H4 (cell line): ENCODE measurements around the gene C2orf76. TPM values are rescaled to one million over a fixed set of nuclear protein-coding genes. Genes with fewer than 3 reads are reported as not detected.
A peak's percentile ranks its signal among the peaks of the same experiment; 100 is the strongest.

Experiments
- DNase-seq: peaks from one replicate; pipeline ENCODE4 v3.0.0-alpha.2; 2015; ENCODE audit warnings: low spot score
- total RNA-seq: library from RNA; depleted of rRNA; stranded (reverse); fragments of >200 nt; shearing (Covaris generic); gene quantifications from 2 replicates; pipeline ENCODE4 v1.2.3, GENCODE V29; 2014

Gene C2orf76
- total RNA-seq, 1 experiment from 2014 or later, result 15.4 TPM

DNA sequence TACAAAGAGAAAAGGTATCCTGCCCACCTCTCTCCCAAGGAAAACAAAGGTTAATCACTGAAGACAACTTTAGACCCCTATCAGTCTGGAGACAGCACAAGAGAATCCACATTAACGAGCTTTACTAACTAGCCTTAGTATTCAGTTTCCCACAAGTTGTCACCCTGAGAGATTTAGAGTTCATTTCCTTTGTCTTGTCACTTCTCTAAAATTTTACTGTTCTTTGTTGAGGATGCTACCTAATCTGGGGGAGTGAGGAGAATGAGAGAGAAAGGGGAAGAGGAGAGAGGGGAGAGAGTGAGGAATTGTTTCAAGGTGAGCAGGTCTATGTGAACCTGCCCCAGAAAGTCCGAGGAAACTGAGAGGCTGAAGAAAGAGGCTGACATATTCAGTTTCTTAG lies 28.4 kb downstream of the C2orf76 start:
- no peak for DNase-seq

DNA sequence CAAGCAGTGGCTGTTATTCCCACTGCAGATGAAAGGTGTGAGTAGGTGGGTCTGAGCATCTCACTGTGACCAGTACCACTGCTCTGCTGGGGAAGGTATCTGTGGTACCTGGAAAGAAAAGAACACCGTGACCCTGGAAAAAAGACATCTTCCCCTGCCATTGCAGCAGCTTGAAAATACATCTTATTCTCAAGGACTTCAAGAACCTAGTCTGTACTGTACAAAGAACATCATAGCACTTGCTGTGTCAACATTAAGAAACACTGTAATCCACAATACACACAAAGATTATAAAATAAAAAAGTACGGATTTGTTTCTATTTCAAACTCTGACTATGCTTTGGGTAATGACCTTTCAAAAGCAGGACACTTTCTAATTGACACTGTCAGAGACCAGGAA lies 28.9 kb downstream of the C2orf76 start:
- no peak for DNase-seq

- DNase-seq, result no peak
Observed at GRCh38 chr2:119333833-119334232, 32.8 kb downstream of the C2orf76 start.

DNA sequence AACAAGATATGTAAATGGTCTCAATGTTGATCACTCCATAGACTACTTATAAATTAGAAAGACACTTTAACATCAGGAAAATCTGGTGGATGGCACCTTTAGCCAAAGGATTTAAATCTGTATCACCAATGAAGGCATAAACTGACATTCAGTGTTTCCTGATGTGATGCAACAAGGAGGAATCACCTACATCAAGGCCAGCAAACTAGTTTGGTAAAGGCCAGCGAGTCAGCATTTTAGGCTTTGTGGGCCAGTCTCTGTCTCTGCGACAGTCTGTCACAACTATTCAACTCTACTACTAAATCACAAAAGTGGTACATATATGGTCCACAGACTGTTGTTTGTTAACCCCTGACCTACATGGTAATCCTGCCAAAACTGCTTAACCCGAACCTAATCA lies 33.3 kb downstream of the C2orf76 start:
- DNase-seq, result no peak

- no peak for DNase-seq
Observed at GRCh38 chr2:119332953-119333352, 33.7 kb downstream of the C2orf76 start.

- DNase-seq, result no peak
Observed at GRCh38 chr2:119327431-119327830, 39.2 kb downstream of the C2orf76 start.

GRCh38 chr2:119326938-119327337 lies 39.7 kb downstream of the C2orf76 start:
- DNase-seq, result no peak

DNA sequence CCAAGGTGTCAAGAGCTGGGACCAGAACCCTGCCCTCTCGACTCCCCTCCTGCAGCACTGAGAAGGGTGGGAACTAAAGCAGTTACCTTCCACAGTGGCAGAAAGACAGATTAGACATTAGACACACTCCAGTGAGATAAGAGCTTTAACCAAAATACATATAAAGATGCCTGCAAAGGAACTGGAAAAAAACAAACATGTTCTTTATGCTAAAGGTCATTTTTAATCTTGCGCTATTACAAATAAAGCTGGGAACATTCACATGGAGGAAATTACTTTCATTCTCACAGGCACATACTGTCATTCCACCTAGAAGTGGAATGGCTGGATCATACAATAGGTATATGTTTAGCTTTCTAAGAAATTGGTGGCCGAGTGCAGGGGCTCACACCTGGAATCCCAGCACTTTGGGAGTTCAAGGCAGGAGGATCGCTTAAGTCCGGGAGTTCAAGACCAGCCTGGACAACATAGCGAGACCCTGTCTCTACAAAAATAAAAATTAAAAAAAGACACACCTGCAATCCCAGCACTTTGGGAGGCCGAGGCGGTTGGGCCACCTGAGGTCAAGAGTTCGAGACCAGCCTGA lies 41.9 kb downstream of the C2orf76 start:
- no peak for DNase-seq

DNA sequence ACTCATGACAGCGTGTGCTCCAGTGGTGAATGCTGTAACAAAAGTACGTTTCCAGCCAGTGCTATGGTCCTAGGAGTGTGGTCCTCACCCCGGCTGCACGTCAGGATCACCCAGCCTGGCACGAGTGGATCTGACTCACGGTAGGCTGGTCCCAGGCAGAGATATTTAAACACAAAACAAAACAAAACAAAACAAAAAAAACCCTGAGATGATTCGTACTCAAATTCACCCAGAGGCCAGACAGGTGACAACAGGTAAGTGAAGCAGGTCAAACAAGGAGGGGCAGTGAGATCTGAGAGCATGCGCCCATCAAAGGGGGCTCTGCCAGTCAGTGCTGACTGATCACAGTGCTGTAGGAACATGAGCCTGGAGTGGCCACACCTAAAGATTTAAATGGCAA lies 43.2 kb downstream of the C2orf76 start:
- no peak for DNase-seq

- no peak for DNase-seq
Observed at GRCh38 chr2:119319593-119319992, 47.0 kb downstream of the C2orf76 start.

DNA sequence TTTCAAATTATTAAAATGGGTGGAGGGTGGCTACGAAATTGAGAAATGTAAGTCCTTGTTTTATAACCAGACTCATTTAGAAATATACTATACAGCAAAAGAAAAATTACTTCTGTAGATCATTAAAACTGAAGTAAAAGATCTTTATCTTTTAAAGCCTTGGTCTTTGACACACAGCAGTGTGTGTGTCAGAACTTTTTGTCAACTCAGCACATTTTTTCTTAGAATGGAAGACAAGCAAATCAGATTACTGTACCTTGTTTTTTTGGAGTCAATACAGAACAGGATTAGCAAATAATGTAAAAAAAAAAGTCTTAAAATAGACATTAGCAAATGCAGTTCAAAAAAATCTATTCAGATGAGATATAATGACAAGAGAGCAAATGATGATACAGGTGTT lies 49.1 kb downstream of the C2orf76 start:
- no peak for DNase-seq

DNA sequence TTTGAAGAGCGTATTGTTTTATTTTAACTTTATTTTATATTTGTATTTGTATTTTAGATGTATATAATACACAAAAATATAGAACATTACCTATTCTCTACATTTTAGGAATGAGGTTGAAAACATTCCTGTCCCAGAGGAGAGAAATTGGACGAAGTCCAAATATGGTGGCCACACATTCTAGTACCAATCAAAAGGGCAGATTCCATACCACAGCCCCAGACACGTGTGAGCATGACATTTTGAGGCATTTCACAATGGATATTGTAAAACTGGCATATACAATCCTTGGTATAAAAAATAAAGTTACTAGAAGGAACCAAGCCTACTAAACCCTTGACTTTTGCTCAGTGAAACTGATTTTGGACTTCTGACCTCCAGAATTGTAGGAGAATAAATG lies 50.6 kb downstream of the C2orf76 start:
- DNase-seq, result peak; percentile 37

DNA sequence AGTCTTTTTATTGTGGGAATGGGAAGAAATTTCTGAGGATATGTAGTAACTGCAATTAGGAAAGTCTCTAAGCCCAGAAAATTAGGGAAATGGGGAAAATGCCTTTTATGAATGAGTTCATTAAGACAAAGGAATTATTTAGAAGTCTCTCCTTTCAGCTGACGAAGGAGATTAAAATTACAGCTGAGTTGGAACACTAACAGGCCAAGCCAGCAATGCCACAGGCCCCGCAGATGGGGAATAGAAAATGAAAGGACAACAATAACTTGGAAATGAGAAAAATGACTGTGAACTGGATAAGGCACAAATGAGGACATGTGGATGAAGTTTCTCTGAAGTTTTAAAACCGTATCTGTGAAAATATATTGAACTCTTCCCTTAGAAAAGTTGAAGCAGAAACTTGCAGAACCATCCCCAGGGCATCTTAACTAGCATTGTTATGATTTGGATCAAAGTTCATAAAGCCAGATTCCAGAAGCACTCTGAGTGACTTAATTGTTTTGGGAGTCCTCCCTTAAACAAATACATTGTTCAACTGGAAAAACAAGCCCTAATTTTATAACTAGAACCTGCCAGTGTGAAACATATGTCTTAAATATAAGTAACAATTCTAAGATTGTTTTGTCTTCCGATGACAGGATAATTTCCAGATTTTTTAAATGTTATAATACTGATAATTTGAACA lies 51.3 kb downstream of the C2orf76 start:
- DNase-seq, result no peak

DNA sequence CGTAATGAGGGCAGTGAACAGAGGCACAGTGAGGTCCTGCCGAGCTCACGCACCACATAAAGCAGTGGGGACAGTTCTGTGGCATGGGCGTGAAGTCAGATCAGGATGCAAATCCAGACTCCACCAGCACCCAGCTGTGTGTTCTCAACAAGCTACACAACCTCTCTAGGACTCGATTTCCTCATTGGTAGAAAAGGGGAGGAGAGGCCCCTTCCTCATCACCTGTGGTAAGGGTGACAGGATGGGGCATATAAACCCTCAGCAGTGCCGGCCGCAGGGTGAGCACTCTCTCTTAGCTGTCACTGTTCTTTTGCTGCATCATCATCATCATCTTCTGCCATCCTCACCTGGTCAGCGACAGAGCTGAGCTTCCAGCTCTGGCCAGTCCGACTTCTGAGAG lies 54.8 kb downstream of the C2orf76 start:
- no peak for DNase-seq

DNA sequence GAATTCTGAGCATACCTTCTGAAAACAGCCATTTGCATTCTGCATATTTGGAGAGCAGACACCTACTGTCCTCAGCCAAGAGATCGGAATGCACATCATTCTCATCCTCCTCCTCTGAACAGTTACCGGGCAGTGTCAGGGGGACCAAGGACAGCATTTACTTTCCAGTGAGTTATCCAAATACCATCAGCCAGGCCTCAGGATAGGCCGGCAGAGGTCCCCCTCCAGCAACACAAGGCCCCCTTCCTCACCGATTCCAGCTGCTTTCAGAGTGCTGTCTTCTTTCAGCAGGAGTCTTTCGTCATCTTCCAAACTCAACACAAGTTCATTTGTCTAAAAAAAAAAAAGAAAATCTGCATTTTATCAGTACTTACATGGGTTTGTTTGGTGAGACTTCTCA lies 55.3 kb downstream of the C2orf76 start:
- DNase-seq, result no peak

GRCh38 chr2:119308793-119309330 lies 57.8 kb downstream of the C2orf76 start:
- DNase-seq, result no peak

DNA sequence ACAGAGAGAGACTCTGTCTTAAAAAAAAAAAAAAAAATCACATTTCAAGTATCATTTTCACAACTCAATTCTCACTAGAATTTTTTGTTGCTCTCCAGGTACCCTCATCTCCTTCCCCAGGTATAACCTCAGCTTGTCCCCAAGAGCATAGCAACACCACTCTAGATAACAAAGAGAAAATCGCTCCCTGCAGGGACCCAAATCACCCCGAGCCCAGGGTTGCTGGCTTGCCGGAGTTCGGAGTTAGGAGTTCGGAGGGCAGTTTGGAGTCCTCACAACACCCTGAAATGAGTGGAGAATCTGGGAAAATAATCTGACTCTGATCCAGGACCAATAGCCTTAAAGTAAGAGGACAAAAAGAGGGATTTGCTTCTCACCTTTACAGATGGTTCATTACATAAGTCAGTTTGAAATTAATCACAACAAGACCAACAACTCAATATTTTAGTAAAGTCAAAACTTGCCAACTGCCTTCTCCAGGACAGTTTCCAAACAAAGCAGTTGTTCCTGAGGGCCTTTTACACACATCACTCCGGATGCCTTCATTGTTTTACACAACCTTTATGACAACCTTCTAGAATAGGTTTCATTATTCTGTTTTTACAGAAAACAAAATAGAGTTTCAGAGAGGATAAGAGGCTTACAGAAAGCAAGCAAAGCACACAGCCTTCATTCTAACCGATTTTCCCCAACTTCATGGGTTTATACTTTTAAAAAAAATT lies 59.1 kb downstream of the C2orf76 start:
- DNase-seq, result no peak

GRCh38 chr2:119306196-119306590 lies 60.4 kb downstream of the C2orf76 start:
- DNase-seq, result no peak

DNA sequence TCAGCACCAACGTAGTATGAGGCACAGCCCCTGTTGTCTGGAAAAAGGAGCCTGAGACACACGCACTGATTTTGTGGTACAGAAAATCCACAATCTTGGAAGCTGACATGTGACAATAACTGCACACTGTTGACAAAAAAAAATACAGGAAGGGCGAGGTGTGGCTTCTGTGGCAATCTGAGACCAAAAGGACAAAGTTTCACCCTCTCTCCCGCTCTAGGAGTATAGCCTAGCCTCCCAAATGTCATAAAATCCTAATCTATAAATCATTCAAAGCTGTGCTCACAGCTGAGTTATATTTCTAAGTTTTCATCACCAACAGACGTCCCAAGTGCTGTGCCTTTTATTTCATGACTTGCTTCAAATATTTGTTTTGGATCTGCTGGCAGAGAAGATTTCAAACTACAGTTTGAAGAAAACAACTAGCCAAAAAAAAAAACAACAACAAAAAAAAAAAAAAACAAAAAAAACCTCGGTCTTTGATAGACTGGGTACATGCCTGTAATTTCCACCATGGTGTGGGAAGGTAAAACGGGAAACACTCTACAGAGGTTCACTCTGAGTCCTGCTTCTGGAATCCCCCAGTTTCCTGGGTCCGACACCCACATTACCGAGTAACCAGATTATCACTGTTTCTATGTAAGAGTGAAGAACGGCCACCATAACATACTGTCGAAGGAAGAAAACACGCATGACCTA lies 61.0 kb downstream of the C2orf76 start:
- DNase-seq, result no peak

DNA sequence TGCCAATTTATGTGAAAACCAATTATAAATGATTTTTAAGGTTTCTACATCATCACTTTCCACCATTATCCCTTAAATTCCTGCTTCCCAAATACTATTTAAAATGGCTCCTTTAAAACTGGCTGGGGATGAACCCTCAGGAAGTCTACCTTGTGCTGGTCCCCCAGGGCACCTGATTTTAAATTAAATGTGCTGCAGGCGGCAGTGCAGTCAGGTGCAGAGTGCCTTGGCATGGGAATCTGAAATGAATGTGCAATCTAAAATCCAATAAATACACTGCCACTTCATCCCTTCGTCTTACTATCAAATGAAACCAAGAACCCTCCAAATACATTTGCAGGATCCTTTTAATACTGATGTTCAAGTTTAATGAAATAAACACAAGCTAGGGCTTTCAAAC lies 61.8 kb downstream of the C2orf76 start:
- no peak for DNase-seq

GRCh38 chr2:119301413-119301812 lies 65.2 kb downstream of the C2orf76 start:
- no peak for DNase-seq

GRCh38 chr2:119295688-119296375 lies 70.8 kb downstream of the C2orf76 start:
- no peak for DNase-seq
